Spleen (tissue), 7 donors: ENCODE data around the gene ARSG.

Experiments
- CTCF ChIP-seq, 11 experiments: fragments of 200-600 bp in 7 of 11; fragments of 450-650 bp in 4 of 11; sonication (generic) in 4 of 11; IDR thresholded peaks in 8 of 11; conservative IDR thresholded peaks in 3 of 11; 1 replicate in 7 of 11; 2 replicates in 4 of 11; pipeline versions ENCODE4 v1.4.0 to v1.8.0; 2016 to 2021; ENCODE audit warnings: antibody characterized with exemption in 11 of 11, inconsistent platforms in 4 of 11, mild to moderate bottlenecking in 1 of 11
- POLR2A ChIP-seq, 3 donors: fragments of 450-650 bp; IDR thresholded peaks; one replicate each; pipeline ENCODE4 v1.5.1; 2017; ENCODE audit warnings: antibody characterized with exemption in 3 of 3, mild to moderate bottlenecking in 1 of 3
- donor health status: DM: no; HTN: no; CAD: no; lungs with moderate emphysema.
- donor health status: DM: no; HTN: no; CAD: no.
- donor health status: DM: no; HTN: no; CAD: no.

- no peak for TF ChIP-seq CTCF (IDR thresholded peaks at IDR 0.05 in 8 of 11, conservative IDR thresholded peaks at IDR 0.05 in 3 of 11)
- no peak for TF ChIP-seq POLR2A (IDR thresholded peaks at IDR 0.05)
Observed at GRCh38 chr17:68441070-68441770, 149.9 kb downstream of the ARSG start.
